C4-2B (cell line): ENCODE data around the gene ACLY.

Experiments
- H3K27ac ChIP-seq: fragments of 450-650 bp; 2 replicates; pipeline ENCODE4 v1.5.1; 2017
- CTCF ChIP-seq: fragments of 450-650 bp; conservative IDR thresholded peaks from 2 replicates; pipeline ENCODE4 v1.5.1; 2017; ENCODE audit warnings: mild to moderate bottlenecking
- ZFX ChIP-seq: fragments of 450-650 bp; IDR thresholded peaks from 2 replicates; pipeline ENCODE4 v1.6.1; 2017

ACLY gene

DNA sequence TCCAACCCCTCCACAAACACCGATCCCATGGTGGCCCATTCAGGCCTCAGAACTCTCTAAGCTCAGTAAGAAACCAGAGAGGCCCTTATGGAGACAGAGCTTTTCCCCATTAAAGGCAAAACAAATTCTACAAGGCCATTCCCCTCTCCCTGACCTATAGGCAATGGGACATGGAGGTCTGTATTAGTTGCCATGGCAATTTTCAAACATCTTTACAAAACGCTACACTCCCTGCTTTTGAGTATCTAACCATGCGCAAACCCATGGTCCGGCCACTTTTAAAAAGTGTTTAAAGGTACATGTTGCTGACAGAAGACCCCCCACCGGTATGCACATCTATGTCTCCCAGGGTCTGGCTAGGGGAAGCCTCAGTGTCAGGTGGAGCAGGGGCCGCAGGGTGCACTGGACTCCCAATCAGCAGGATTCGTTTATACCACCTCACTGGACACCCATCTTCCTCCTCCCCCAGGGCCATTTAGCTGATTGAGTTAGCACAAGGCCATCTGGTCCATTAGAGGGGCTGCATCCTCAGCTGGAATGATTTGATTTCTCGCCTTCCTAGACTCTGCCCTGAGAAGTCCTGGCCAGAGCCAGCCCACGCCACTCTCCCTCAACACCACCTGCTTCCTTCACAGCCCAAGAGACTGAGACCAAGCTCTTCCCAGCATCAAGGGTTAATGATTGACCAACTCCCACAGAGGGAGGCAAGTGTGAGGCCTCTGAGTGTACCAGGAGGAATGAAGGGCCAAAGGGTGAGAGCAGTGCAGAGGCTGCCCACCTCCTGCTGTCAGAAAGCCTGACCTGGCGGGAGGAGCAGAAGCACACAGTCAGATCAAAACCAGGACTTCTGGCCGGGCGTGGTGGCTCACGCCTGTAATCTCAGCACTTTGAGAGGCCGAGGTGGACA, 10.9 kb downstream of the ACLY start:
- no peak overlapping the region for H3K27ac ChIP-seq
- no peak for TF ChIP-seq CTCF
- TF ChIP-seq ZFX, result no peak

DNA sequence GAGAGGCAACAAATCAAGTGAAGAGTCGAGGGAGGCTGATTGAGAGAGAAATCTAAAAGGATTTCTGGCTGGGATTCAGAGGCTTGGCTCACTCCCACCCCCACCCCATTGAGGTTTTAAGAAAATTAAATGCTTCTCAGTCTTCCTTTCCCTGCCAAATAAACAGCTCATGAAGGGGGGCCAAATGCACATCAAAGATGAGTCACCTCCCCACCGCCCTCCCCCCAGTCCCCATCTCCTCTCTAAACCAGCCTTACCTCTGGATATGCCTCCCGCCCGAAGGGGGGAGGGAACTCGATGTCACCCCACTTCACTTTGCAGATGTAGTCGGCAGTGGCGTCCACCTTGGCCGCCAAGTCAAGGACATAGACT, 11.6 kb downstream of the ACLY start:
- H3K27ac ChIP-seq, result no peak overlapping the region
- TF ChIP-seq ZFX (no peak), CTCF (no peak)

- no peak overlapping the region for H3K27ac ChIP-seq
Observed at GRCh38 chr17:41906465-41907184, 12.1 kb downstream of the ACLY start.

GRCh38 chr17:41905172-41905571, 13.6 kb downstream of the ACLY start:
- TF ChIP-seq ZFX (no peak), CTCF (no peak)
- H3K27ac ChIP-seq, result no peak overlapping the region

More at GRCh38 chr17:41906465-41907184, 12.1 kb downstream of the ACLY start:
- TF ChIP-seq CTCF (no peak), ZFX (no peak)

DNA sequence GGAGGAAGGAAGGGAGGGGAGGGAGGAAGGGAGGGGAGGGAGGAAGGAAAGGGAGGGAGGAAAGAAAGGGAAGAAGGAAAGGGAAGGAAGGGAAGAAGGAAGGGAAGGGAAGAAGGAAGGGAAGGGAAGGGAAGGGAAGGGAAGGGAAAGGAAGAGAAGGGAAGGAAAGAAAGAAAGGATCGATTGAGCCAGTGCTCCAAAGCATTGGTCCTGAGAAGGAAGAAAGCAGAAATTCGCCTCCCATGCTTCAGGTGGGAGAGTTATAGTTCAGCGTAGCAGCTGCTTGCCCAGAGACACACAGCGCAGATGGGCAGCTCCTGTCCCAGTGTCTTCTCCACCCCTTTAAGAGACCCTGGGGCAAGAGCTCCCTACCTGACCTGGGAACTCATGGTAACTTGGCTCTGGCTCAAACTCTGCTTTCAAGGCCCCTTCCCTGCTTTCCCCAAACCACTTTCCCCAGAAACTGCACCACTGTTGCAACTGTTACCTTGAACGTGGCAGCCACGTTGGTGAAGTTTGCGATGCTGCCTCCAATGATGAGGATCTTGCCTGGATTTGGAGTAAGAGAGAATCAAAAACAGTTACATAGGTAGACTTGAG, 14.4 kb downstream of the ACLY start:
- H3K27ac ChIP-seq, result no peak overlapping the region

GRCh38 chr17:41901646-41902045, 17.1 kb downstream of the ACLY start:
- TF ChIP-seq ZFX (no peak), CTCF (no peak)
- no peak overlapping the region for H3K27ac ChIP-seq

More for the DNA sequence above, 14.4 kb downstream of the ACLY start:
- TF ChIP-seq ZFX, result no peak
- TF ChIP-seq CTCF, result no peak

GRCh38 chr17:41896726-41897125, 22.0 kb downstream of the ACLY start:
- TF ChIP-seq CTCF (no peak), ZFX (no peak)
- no peak overlapping the region for H3K27ac ChIP-seq
